Astrocyte of the spinal cord (primary cell): ENCODE results near the gene IL22.
A peak's percentile ranks its signal among the peaks of the same experiment; 100 is the strongest.

Experiments
- DNase-seq: peaks from one replicate; pipeline ENCODE4 v3.0.0; 2011; ENCODE audit warnings: low read depth, low spot score
- H3K4me3 ChIP-seq: 2 replicates; pipeline ENCODE4 v1.5.1; 2011; ENCODE audit warnings: low read depth, mild to moderate bottlenecking, low read length, moderate library complexity
- CTCF ChIP-seq: IDR thresholded peaks from 2 replicates; pipeline ENCODE4 v1.5.1; 2012; ENCODE audit warnings: low read depth, mild to moderate bottlenecking, low read length, inconsistent platforms
- in situ Hi-C: cut with HindIII; loops from 2 replicates; pipeline ENCODE4 v1.10.0; 2017; ENCODE audit warnings: low sequenced_read_pairs

Gene IL22

GRCh38 chr12:68237078-68237477, 16.3 kb downstream of the IL22 start:
- no peak for DNase-seq
- no peak overlapping the region for H3K4me3 ChIP-seq
- TF ChIP-seq CTCF, result peak; percentile 12
- in situ Hi-C loops, result no loop called here

- TF ChIP-seq CTCF, result no peak
- no peak overlapping the region for H3K4me3 ChIP-seq
- no peak for DNase-seq
- in situ Hi-C loops, result no loop called here
Observed at GRCh38 chr12:68236421-68237059, 16.9 kb downstream of the IL22 start.

GRCh38 chr12:68235576-68235975, 17.8 kb downstream of the IL22 start:
- DNase-seq, result no peak
- in situ Hi-C loops, result no loop called here

GRCh38 chr12:68234140-68234539, 19.3 kb downstream of the IL22 start:
- DNase-seq, result no peak
- in situ Hi-C loops, result no loop called here
- no peak overlapping the region for H3K4me3 ChIP-seq
- TF ChIP-seq CTCF, result no peak

More at GRCh38 chr12:68235576-68235975, 17.8 kb downstream of the IL22 start:
- H3K4me3 ChIP-seq, result no peak overlapping the region
- no peak for TF ChIP-seq CTCF

GRCh38 chr12:68233498-68233897, 19.9 kb downstream of the IL22 start:
- TF ChIP-seq CTCF, result no peak
- no peak overlapping the region for H3K4me3 ChIP-seq
- in situ Hi-C loops, result no loop called here
- DNase-seq, result no peak

DNA sequence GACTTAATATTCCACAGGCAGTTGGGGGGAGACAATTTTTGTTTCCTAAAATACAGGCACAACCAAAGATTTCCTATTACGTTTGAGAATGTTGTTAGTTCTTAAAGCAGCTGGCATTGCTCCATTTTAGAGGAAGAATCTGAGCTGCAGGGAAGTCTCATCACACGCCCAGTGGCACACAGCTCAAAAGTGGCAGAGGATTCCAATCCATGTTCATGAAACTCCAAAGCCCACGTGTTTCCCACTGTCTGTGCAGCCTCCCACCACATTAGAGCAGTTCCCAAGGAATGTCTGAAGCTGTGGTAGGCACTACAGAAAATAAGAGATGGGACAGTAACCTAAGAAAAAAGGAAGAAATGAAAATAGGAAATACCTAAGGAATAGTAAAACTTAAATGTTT, 21.7 kb downstream of the IL22 start:
- no peak overlapping the region for H3K4me3 ChIP-seq
- no peak for TF ChIP-seq CTCF
- no peak for DNase-seq
- in situ Hi-C loops, result no loop called here
